ENCODE measurements around the gene ING5.

- TF ChIP-seq CTCF (IDR thresholded peaks at IDR 0.05 in 2 of 3, conservative IDR thresholded peaks at IDR 0.05 in 1 of 3; ENCODE audit: borderline replicate concordance in 1 of 3, insufficient read depth in 1 of 3, low read depth in 2 of 3, low read length in 2 of 3): no peak
- TF ChIP-seq CEBPB (IDR thresholded peaks at IDR 0.05; ENCODE audit: low read depth): no peak
- TF ChIP-seq ZNF274 (IDR thresholded peaks at IDR 0.05; ENCODE audit: low read depth, low read length): no peak
- no peak for TF ChIP-seq POLR2A (IDR thresholded peaks at IDR 0.05; ENCODE audit: borderline replicate concordance, extremely low read depth, insufficient read depth, insufficient read length)
- no peak for TF ChIP-seq SP1 (IDR thresholded peaks at IDR 0.05; ENCODE audit: low read depth)
- no peak for TF ChIP-seq POLR2AphosphoS5 (IDR thresholded peaks at IDR 0.05; ENCODE audit: low read depth, low read length)
- TF ChIP-seq ELF1 (IDR thresholded peaks at IDR 0.05; ENCODE audit: borderline replicate concordance, low read depth): no peak
Measured at GRCh38 chr2:241692448-241692847, 9.4 kb upstream of the ING5 start.
